A549 treated with DMSO at 1 μM for 4 hours (cell line): Measurements from ENCODE around the gene NEU4. TPM values are rescaled to one million over a fixed set of nuclear protein-coding genes. Genes with fewer than 3 reads are reported as not detected.

Experiments used
- total RNA-seq: library from RNA; stranded (reverse); fragments of 200-300 nt; extraction: Qiagen RNA extraction; gene quantifications from 5 replicates; pipeline ENCODE4 v1.2.3, GENCODE V29; 2022; ENCODE audit warnings: low read depth

The NEU4 gene, protein sequence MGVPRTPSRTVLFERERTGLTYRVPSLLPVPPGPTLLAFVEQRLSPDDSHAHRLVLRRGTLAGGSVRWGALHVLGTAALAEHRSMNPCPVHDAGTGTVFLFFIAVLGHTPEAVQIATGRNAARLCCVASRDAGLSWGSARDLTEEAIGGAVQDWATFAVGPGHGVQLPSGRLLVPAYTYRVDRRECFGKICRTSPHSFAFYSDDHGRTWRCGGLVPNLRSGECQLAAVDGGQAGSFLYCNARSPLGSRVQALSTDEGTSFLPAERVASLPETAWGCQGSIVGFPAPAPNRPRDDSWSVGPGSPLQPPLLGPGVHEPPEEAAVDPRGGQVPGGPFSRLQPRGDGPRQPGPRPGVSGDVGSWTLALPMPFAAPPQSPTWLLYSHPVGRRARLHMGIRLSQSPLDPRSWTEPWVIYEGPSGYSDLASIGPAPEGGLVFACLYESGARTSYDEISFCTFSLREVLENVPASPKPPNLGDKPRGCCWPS
- 0.18 to 0.50 TPM (median 0.26 TPM) in 4 of 5 replicates, not detected in the other for total RNA-seq

DNA sequence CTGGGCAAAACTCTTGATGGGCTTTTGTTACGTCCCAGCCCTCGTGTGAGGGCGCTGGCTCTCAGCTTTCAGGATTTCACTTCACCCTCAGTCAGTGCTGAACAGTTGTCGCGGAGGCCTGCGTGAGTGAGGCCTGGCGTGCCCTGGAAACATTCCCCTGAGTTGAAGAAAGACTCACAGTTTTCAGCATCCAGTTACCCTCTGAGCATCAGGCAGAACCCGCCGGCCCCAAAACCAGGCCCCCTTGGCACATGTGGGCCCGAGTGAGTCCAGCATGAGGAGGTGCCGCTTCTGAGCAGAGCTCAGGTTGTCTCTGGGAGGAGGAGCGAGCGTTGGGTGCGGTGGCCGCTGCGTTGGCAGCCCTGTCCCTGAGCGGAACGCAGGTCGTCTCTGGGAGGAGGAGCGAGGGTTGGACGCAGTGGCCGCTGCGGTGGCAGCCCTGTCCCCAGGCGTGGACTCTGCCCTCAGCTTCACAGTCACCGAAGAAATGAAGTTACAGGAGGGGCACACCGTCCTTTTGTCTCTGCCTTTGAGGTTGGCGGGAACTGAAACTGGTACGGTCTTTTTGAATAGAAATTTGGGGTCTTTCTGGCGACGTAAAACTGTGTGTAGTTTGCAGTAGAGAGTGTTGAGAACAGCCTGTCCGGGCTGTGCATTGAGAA lies at the start of gene NEU4:
Gene NEU4 (plus strand): TSS at position 473 of the 662 bp plus-strand sequence. CDS start 5,292 bp downstream, outside the sequence.

DNA sequence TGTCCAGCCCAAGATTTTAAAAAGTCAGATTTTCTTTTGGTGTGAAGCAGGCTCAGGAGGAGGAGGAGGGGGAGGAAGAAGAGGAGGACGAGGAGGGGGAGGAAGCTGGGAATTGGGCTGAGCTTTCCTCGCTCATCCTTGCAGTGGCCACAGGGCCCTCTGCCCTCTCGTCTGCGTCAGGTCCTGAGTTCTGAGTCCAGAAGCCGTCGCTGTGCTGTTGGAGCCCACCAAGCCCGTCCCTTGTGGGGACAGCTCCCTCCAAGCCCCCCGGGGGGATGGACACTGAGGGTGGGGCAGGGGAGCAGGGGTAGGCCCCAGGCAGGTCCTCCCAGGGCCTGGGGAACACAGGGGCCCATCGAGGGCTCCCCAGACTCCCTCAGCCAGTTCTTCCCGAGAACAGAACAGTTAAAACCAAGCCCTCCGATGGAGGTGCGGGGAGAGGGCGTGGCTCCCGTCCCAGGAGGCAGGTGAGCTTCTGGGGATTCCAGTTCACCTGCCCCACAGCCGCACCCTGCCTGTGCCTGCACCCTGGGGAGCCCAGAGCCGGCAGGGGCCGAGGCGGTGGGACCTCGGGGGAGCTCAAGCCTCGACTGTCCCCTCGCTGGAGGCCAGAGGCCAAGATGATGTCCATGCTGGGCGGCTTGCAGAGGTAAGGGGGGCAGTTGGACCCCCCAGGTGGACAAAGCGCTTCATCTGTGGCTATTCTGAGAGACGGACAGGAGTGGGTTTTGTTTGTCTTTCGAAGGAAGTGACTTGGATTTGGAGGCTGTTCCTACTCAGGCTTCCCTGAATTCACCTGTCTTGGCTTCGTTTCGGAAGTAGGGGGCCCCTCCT lies 32.4 kb upstream of the NEU4 start, which contains the start of gene GAL3ST2:
Gene GAL3ST2 (plus strand): TSS at position 487 of the 834 bp plus-strand sequence. CDS start 134 bp downstream, at position 621.

DNA sequence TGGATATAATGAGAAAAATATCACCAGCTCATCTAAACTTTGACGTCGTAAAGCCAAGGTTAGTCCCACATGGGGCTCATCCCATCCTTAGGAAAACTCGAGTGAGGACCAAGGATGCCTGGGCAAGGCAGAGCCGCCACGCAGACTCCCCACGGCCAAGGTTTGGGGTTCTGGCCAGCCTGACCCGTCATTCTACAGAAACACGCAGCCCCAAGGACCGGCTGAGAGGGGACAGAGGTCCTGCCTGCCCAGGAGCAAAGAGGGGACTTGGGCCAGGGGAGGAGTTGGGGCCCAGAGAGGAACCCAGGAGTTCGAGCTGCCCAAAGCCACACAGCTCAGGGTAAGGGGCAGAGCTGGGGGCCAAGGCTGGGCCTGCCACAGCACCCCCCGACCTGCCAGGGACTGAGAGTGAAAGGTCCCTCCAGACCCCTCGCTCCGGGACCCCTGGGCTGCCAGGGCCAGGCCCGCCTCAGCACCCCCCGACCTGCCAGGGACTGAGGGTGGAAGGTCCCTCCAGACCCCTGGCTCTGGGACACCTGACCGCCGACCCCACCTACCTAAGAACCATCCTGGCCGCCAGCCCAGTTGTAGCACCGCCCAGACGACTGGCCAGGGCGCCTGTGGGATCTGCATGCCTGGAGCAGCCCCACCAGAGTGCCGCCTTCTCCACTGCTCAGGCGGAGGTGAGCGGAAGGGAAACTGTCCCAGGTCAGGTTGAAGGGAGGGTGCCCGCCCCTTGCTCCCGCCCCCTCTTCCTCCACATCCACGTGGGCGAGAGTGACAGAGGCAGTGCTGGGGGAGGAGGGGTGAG lies 49.4 kb downstream of the NEU4 start, which contains the start of gene PDCD1:
Gene PDCD1 (minus strand): TSS at position 689 of the 811 bp plus-strand sequence. CDS start 56 bp downstream, at position 633.

Other genes with a start within 250 kb of the NEU4 start
- gene THAP4, start 172.0 kb upstream of the NEU4 start, total RNA-seq = 66.6 to 90.0 TPM (median 78.8 TPM) in 5 replicates
- 47.6 to 58.5 TPM (median 52.0 TPM) in 5 replicates for gene ATG4B, start 171.5 kb upstream of the NEU4 start, total RNA-seq
- gene DTYMK, start 122.4 kb upstream of the NEU4 start, total RNA-seq = 124 to 148 TPM (median 137 TPM) in 5 replicates
- gene ING5, start 107.2 kb upstream of the NEU4 start, total RNA-seq = 23.4 to 29.2 TPM (median 23.7 TPM) in 5 replicates
- 5.9 to 11.2 TPM (median 9.8 TPM) in 5 replicates for gene D2HGDH, start 74.6 kb upstream of the NEU4 start, total RNA-seq
- 0.23 to 0.40 TPM (median 0.34 TPM) in 4 of 5 replicates, not detected in the other for gene GAL3ST2, start 32.4 kb upstream of the NEU4 start, total RNA-seq
- gene PDCD1, start 49.7 kb downstream of the NEU4 start, total RNA-seq = not detected in 5 replicates
- gene RTP5, start 60.5 kb downstream of the NEU4 start, total RNA-seq = not detected in 5 replicates